Measurements from ENCODE around the gene AHSG.

AHSG gene

DNA sequence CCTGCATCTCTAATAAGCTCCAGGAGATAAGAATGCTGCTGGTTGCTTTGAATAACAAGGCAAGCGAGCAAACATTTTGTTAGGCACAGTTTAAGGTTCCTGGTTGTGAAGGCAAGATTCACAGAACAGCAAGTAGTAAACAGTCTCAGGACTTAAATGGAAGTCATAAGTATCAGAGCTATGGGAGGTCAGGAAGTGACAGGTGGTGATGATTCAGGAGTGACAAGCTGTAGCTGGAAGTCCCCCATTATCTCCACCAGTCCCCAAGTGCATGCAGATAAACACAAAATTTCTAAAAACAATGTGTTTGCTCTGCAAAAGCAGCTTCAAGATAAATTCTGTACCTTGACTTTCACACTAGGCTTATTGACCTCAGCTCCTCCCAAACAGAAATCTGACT, 30.6 kb downstream of the AHSG start:
- no peak for DNase-seq

DNA sequence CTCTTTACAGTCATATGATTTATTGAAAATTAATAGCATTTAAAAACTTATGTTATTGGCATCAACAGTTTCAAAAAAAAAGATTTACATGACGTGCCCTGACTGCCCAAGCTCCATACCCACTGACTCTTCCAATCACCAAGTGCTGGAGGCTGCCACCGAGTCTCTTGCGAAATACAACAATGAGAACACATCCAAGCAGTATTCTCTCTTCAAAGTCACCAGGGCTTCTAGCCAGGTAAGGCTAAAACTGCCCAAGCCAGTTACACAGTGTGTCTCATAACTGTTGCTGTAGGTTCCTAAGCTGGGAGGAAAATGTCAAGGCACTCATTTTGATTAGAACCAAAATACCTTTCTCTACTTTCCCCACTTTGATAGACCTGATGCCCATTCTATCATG, 31.8 kb downstream of the AHSG start:
- DNase-seq: no peak

DNA sequence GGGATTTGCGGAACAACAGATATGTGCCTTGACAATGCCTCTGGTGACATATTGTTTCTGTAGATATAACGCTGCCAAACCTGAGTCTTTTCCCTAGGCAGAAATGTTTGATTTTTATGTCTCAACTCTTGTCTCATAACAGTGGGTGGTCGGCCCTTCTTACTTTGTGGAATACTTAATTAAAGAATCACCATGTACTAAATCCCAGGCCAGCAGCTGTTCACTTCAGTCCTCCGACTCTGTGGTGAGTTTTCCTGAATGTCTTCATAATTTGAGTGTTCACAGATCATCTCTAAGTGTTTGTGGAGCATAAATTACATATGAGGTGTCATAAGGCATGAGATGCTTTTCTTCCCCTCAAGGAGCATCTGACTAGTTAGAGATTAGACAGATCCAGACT, 33.2 kb downstream of the AHSG start:
- DNase-seq: no peak

DNA sequence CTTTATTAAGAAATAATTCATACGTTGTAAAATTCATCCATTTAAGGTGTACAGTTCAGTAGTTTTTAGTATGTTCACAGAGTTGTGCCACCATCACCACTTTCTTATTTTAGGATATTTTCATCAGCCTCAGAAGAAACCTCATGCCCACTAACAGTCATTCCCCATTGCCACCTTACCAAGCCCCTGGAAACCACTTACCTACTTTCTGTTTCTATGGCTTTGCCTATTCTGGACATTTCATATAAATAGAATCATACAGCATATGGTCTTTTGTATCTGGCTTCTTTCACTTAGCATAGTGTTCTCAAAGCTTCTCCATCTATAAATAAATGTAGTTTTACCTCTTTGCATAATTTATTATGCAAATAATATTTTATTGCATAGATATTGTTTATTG, 34.0 kb downstream of the AHSG start:
- DNase-seq: no peak

DNA sequence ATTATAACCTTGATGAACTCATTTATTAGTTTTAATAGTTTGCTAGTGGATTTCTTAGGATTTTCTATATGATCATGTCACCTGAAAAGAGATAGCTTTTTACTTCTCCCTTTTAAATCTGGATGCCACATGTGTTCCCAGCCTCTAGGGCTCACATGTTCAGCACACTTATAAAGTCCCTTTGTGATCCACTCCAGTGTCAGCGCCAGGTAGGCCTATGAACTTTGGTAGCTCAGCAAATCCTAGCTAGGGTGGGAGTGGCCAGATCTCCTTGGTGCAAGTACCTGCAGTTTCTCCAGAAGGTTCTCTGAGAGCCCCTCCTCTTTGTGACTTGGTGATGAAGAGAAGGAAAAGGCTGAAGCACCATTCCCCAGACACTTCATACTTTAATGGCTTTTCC, 36.0 kb downstream of the AHSG start:
- DNase-seq: no peak

DNA sequence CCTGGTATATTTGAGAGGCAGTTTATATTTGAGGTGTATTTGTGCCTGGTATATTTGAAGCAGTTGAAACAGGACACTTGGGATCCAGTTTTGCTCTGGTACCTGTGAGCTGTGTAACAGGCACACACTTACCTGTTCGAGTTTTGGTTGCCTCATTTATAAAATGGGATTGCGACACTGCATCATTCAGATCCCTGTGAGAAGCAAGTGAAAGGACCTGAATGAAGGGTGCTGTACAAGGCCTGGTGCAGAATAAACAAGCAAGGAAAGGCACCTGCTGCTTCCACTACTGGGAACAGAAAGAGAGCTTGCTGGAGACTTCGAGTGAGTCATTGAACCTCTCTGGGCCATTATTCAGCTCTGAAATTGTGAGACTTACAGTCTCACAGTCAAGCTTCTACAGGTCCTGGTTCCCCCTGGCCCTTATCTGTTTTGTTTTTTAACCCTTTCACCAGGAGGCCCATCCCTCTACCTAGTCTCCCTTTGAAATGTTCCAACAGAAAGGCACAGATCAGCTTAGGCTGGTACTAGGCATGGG, 38.9 kb downstream of the AHSG start:
- DNase-seq: no peak

DNA sequence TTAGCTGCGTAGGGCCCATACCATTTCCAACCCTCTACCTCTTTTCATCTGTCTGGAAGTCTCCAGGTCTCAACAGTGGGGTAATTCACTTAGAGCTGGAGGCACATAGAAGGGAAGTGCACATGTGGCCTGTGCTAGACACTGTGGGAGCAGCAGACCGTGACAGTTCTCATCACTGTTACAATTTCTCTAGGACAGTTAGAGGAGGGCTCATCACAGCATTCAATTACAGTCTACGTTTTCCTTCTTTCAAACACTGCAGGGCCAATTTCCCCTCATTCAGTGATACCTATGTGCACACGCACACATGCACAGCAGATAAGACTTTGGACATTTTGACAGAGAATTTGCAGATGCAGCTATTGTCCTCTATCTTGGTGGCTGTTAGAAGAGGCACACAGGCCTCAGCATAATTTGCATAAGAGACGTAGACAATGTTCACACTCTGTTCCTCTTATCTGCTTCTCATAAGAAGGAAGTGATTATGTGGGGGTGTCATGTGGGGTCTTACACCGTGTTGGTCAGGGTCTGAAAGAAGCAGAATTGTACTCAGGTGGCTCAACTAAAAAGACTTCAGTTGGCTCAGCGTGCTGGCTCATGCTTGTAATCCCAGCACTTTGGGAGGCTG, 40.3 kb downstream of the AHSG start:
- DNase-seq: no peak

DNA sequence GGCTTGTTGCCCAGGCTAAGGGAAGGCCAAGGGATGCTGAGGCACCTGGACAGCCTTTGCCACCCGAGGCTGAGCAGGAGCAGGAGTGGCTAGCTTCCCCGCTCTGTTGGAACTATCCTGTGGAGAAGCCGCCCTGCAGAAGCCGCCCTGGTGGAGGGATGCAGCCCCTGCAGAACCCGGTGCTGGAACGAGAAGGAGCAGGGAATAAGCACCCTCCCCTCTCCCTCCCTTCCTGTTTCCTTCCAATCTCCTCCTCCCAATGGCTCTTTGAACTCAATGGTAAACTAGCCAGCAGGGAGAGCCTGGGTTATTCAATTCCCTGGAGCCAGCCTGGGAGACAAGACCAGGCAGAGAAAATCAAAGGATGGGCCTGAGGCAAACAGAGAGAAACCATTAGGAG, 41.1 kb downstream of the AHSG start:
- no peak for DNase-seq

DNA sequence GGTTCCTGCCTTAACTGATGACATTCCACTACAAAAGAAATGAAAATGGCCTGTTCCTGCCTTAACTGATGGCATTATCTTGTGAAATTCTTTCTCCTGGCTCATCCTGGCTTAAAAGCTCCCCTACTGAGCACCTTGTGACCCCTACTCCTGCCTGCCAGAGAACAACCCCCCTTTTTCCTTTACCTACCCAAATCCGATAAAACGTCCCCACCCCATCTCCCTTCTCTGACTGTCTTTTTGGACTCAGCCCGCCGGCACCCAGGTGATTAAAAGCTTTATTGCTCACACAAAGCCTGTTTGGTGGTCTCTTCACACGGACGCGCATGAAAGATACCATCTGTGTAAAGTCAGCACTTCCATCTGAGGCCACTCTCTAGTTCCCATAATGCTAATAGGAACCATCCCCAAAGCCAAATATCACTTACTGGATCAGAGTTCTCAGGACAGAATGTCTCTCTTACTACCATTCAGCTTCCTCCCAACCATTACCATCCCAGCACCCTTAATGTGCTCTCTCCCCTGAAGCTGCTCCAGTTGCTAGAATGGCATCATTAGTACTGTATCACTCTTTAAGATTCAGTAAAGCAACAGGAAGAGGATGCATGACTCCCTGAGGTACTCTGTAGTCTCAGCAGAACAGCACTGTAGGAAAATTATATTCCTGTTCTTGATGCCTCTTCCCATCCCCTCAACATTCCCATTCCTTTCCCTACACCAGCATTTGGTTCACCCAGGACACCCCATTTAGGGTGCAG, 50.7 kb downstream of the AHSG start:
- no peak for DNase-seq

DNA sequence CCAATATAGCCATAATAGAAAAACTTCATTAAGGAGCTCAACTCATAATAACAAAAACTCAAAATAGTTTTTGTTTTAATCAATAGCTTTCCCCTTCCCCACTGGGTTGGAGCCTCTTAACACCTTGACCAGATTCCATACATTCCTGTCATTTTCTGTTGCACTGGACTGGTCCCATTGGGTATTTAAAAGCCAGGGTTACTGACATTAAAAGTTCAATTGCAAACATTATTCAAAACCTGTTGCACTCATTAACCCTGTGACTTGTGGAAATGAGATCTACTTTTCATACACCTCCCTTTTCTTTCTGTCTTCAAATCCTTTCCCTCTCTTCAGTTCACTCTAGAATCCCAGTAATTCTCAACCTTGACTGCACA, 51.2 kb downstream of the AHSG start:
- DNase-seq: no peak

DNA sequence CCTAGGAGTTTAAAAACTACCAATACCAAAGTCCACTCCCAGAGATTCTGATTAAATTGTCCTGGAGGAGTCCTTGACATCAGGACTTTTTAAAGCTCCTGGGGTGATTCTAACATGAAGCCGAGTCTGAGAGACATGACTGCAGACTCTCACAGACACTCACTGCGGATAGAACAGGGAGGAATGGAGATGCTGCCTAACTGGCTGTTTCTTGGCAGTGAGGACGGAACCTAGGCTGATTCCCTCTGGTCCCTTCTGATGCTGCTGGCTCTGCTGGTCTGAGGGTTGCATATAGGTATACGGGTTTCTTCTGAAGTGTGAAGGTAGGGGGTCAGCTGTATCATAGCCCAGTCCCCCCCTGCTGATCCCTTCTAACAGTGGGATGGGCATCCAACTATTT, 51.6 kb downstream of the AHSG start:
- DNase-seq: no peak

DNA sequence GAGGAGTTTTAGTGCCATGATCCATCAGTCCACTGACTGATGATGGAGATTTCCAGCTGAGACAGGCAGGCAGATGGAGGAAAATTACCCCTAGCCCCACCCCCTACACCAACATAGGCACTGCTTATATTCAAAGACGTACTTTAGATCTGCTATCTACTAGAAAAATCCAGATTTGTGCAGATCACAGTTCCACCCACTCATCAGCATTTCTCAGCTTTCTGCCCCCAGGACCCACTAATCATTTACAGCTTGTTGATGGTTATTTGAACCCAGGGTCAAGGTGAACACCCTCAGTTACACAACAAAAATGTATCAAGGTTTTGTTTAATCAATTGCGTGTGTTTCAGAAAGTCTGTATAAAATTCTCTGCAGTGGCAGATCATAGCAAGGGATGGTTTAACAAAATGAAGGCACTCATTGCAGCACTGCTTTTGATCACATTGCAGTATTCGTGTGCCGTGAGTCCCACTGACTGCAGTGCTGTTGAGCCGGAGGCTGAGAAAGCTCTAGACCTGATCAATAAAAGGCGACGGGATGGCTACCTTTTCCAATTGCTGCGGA, 52.8 kb downstream of the AHSG start, which contains the start of gene HRG:
HRG (plus strand) TSS at position 390 of the 564 bp plus-strand sequence; CDS start at position 408, 18 bp downstream.
- no peak for DNase-seq

DNA sequence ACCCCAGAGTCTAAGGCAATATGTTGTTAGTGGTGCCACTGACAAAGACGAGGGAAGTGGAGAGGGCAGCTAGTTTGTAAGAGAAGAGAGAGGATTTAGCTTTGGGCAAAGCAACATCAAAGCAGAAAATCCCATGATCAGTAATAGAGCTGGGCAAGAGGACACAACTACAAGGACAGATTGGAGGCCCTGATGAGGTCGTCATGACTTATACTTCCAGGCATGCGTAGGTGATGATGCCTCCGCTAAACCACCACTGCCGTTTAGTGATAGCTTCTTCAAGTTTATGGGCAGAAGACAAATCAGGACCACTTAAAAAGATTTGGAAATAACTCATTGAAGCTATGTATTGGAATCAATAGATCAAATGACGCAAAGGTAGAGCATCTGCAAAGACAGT, 55.6 kb downstream of the AHSG start:
- no peak for DNase-seq

DNA sequence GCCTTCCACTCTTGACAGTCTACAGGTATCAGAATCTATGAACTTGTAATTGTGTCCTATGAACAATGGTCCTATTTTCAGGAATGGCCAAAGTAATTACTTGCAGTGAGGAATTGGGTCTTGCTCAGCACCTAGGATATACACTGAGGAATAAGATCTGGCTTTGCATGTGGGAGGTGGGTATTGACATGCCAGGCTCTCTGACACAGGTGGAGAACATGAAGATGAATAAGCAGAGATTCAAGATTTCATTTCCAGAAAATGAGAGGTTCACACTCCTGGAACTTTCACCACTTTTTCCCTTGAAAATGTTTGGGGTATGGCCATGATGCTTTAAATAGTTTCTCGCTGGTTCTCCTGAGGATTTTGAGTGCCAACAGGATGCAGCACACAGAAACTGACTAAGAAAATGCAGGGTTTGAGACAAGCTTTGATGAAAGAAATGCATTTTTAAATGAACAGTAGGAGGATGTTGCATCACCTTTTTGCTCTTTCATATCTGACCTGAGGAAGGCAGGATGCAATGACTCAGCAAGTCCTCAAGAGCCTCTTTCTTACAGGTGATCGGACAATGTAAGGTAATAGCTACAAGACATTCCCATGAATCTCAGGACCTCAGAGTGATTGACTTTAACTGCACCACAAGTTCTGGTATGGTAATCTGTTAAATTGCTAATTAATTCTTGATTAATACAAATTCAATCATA, 56.7 kb downstream of the AHSG start:
- DNase-seq: no peak

DNA sequence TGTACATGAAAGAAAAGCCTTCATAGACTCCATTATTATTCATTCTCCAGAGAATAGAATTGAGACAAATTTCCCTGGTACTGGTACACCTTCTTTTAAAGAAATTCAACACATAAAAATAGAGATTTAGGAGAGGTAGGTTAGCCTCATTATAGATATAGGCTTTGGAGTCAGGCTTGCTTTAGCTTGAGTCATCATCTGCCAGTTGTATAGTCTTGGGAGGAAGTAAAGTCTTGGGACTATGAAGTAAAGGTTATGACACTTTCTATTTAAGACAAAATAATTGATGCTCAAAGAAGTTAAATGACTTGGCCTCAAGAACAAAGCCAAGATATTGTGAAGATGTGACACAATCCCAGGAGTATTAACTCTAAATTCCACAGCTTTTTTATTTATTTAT, 57.3 kb downstream of the AHSG start:
- DNase-seq: no peak
